Naive thymus-derived CD4-positive, alpha-beta T cell (primary cell): Measurements from ENCODE around the gene HRCT1. TPM values are rescaled to one million over a fixed set of nuclear protein-coding genes. Genes with fewer than 3 reads are reported as not detected.

ENCODE experiments used
- ATAC-seq: fragments of 150-1000 bp; cut with Tn5 transposase; 2 replicates; pipeline ENCODE4 v1.10.0; 2021; ENCODE audit warnings: mild to moderate bottlenecking, moderate library complexity
- CTCF ChIA-PET: fragments of 350-600 bp; sonication (Branson Sonifier 250); formaldehyde crosslinking; loops from one replicate; lab custom pipeline; 2021; ENCODE audit warnings: antibody characterized with exemption; lab: Charles Lee
- POLR2A ChIA-PET: fragments of 350-600 bp; sonication (Branson Sonifier 250); formaldehyde crosslinking; loops from one replicate; lab custom pipeline; 2021; ENCODE audit warnings: antibody characterized with exemption, inconsistent platforms; lab: Charles Lee
- DNase-seq, 9 donors: peaks; one replicate each; pipeline versions ENCODE4 v3.0.0 to v3.0.0-alpha.2; 2020 to 2022; ENCODE audit warnings: mixed read lengths in 1 of 9
- H3K27ac ChIP-seq: one replicate; pipeline ENCODE4 v1.7.0; 2013; ENCODE audit warnings: mild to moderate bottlenecking, low read depth, low read length, moderate library complexity
- H3K27me3 ChIP-seq, 2 donors: one replicate each; pipeline ENCODE4 v1.7.0; 2013; ENCODE audit warnings: low read length in 2 of 2, mild to moderate bottlenecking in 2 of 2, moderate library complexity in 2 of 2; ENCODE audit not compliant: control insufficient read depth in 2 of 2, insufficient read depth in 2 of 2
- H3K36me3 ChIP-seq, 3 experiments: 1 replicate in 2 of 3; 2 replicates in 1 of 3; pipeline ENCODE4 v1.7.0; 2013; ENCODE audit warnings: low read length in 3 of 3, mild to moderate bottlenecking in 3 of 3, moderate library complexity in 1 of 3; ENCODE audit not compliant: insufficient read depth in 3 of 3, control insufficient read depth in 2 of 3
- H3K4me1 ChIP-seq, 2 donors: one replicate each; pipeline ENCODE4 v1.7.0; 2013; ENCODE audit warnings: low read length in 2 of 2, mild to moderate bottlenecking in 2 of 2, moderate library complexity in 1 of 2; ENCODE audit not compliant: control insufficient read depth in 2 of 2, insufficient read depth in 2 of 2
- H3K4me3 ChIP-seq: 2 replicates; pipeline ENCODE4 v1.7.0; 2013; ENCODE audit warnings: mild to moderate bottlenecking, low read length
- H3K9me3 ChIP-seq, 3 experiments: 1 replicate in 2 of 3; 2 replicates in 1 of 3; pipeline ENCODE4 v1.7.0; 2013; ENCODE audit warnings: low read length in 3 of 3; ENCODE audit not compliant: control insufficient read depth in 2 of 3
- H3K27ac Mint-ChIP-seq, 9 donors: one replicate each; pipeline ENCODE4 v1.8.0; 2020 to 2022; ENCODE audit warnings: mixed read lengths in 9 of 9, mild to moderate bottlenecking in 8 of 9, moderate library complexity in 5 of 9, inconsistent platforms in 2 of 9
- H3K27me3 Mint-ChIP-seq, 5 donors: one replicate each; pipeline ENCODE4 v1.8.0; 2021 to 2022; ENCODE audit warnings: mixed read lengths in 5 of 5, mild to moderate bottlenecking in 1 of 5
- H3K36me3 Mint-ChIP-seq, 5 donors: one replicate each; pipeline ENCODE4 v1.8.0; 2020 to 2022; ENCODE audit warnings: mixed read lengths in 5 of 5, mild to moderate bottlenecking in 3 of 5, inconsistent platforms in 1 of 5
- H3K4me1 Mint-ChIP-seq, 7 donors: one replicate each; pipeline ENCODE4 v1.8.0; 2020 to 2022; ENCODE audit warnings: mixed read lengths in 7 of 7, mild to moderate bottlenecking in 3 of 7, inconsistent platforms in 1 of 7
- H3K4me3 Mint-ChIP-seq, 10 donors: one replicate each; pipeline ENCODE4 v1.8.0; 2020 to 2022; ENCODE audit warnings: mild to moderate bottlenecking in 10 of 10, mixed read lengths in 10 of 10, moderate library complexity in 6 of 10, inconsistent platforms in 2 of 10
- H3K9me3 Mint-ChIP-seq, 11 donors: one replicate each; pipeline ENCODE4 v1.8.0; 2020 to 2022; ENCODE audit warnings: mixed read lengths in 11 of 11, mild to moderate bottlenecking in 4 of 11, inconsistent platforms in 1 of 11, moderate library complexity in 1 of 11
- intact Hi-C, 2 donors: fragments of 100-400 bp; cut with micrococcal nuclease; formaldehyde crosslinking; loops; one replicate each; pipeline ENCODE4 v1.15.1; 2023
- polyA plus RNA-seq, 2 donors: library from polyadenylated mRNA; unstranded; fragments of 300-500 nt; fragmentation: Illumina TruSeq; gene quantifications; one replicate each; pipeline ENCODE4 v1.2.3, GENCODE V29; 2021
- total RNA-seq, 6 experiments: library from RNA in 5 of 6; stranded (reverse) in 5 of 6; gene quantifications; 1 replicate in 5 of 6; 2 replicates in 1 of 6; pipeline ENCODE4 v1.2.3 and lab custom pipeline; 2021 to 2026

Gene HRCT1
- total and polyA plus RNA-seq, 7 experiments from 2014 or later: not detected

GRCh38 chr9:35956651-35957050 is 50.6 kb downstream of the HRCT1 start:
- POLR2A ChIA-PET: no interaction called here
- H3K27me3 ChIP-seq: no peaks in the 10 kb centered on the region
- DNase-seq (no peak), ATAC-seq (no peak)
- intact Hi-C loops: loop anchor here in 1 of 2 donors (5.0 kb wide), 1 partner anchor 51 kb away; no protein-coding TSS in a partner anchor
- CTCF ChIA-PET: interaction anchor here (0.7 to 4.4 kb wide), 6 partner anchors 11 to 91 kb away, joined by 3 to 41 read pairs (median 4); no protein-coding TSS in a partner anchor
- Mint-ChIP-seq H3K36me3 (no peaks in the 10 kb centered on the region), H3K27me3 (peaks cover 0 to 27% (median 0%) of the 10 kb centered on the region in 5 donors), H3K4me1 (peaks cover 0 to 18% (median 8%) of the 10 kb centered on the region in 7 donors), H3K4me3 (no peak overlapping the region), H3K9me3 (no peaks in the 10 kb centered on the region), H3K27ac (no peak overlapping the region)
- no peaks in the 10 kb centered on the region for H3K4me1 ChIP-seq
- H3K36me3 ChIP-seq: no peaks in the 10 kb centered on the region
- no peaks in the 10 kb centered on the region for H3K9me3 ChIP-seq
- no peak overlapping the region for H3K4me3 ChIP-seq
- H3K27ac ChIP-seq: no peak overlapping the region

Other genes with a start within 250 kb of the HRCT1 start
- gene RMRP, start 248.2 kb upstream of the HRCT1 start, total RNA-seq: over 10,000 TPM in 1 of 5 experiments, 1,000 to 10,000 TPM in 4; 5,750 to 11,273 (median 9,225) TPM
- gene RMRP, start 248.2 kb upstream of the HRCT1 start, polyA plus RNA-seq: 10 to 100 TPM in 1 of 2 donors, not detected in 1; 49.2 TPM
- gene CCDC107, start 247.9 kb upstream of the HRCT1 start, total RNA-seq: 10 to 100 TPM; 12.0 to 37.4 (median 16.4) TPM
- gene CCDC107, start 247.9 kb upstream of the HRCT1 start, polyA plus RNA-seq: 10 to 100 TPM; 49.1 to 65.7 TPM
- 10 to 100 TPM in 1 of 5 experiments, 1 to 10 TPM in 1, under 1 TPM in 1, not detected in 2; 0.11 to 10.4 (median 1.0) TPM for gene ARHGEF39, start 241.0 kb upstream of the HRCT1 start, total RNA-seq
- under 1 TPM; 0.12 to 0.44 TPM for gene ARHGEF39, start 241.0 kb upstream of the HRCT1 start, polyA plus RNA-seq
- gene CA9, start 232.3 kb upstream of the HRCT1 start, total RNA-seq: under 1 TPM in 1 of 5 experiments, not detected in 4; 0.36 TPM
- gene CA9, start 232.3 kb upstream of the HRCT1 start, polyA plus RNA-seq: not detected
- 100 to 1,000 TPM in 2 of 5 experiments, 10 to 100 TPM in 3; 15.0 to 136 (median 47.6) TPM for gene TPM2, start 216.3 kb upstream of the HRCT1 start, total RNA-seq
- gene TPM2, start 216.3 kb upstream of the HRCT1 start, polyA plus RNA-seq: under 1 TPM in 1 of 2 donors, not detected in 1; 0.87 TPM
- gene TLN1, start 174.0 kb upstream of the HRCT1 start, total RNA-seq: 100 to 1,000 TPM; 191 to 369 (median 241) TPM
- 100 to 1,000 TPM in 1 of 2 donors, 10 to 100 TPM in 1; 33.8 to 112 TPM for gene TLN1, start 174.0 kb upstream of the HRCT1 start, polyA plus RNA-seq
- gene CREB3, start 173.5 kb upstream of the HRCT1 start, total RNA-seq: 10 to 100 TPM; 13.4 to 22.1 (median 20.9) TPM
- gene CREB3, start 173.5 kb upstream of the HRCT1 start, polyA plus RNA-seq: 10 to 100 TPM; 33.2 to 40.2 TPM
- gene GBA2, start 157.0 kb upstream of the HRCT1 start, total RNA-seq: 10 to 100 TPM; 22.7 to 55.4 (median 49.9) TPM
- gene GBA2, start 157.0 kb upstream of the HRCT1 start, polyA plus RNA-seq: 10 to 100 TPM; 18.0 to 24.3 TPM
- 10 to 100 TPM; 21.2 to 28.8 (median 23.3) TPM for gene RGP1, start 156.9 kb upstream of the HRCT1 start, total RNA-seq
- 1 to 10 TPM; 8.8 to 9.1 TPM for gene RGP1, start 156.9 kb upstream of the HRCT1 start, polyA plus RNA-seq
- under 1 TPM in 3 of 5 experiments, not detected in 2; 0.48 to 0.84 (median 0.61) TPM for gene MSMP, start 151.9 kb upstream of the HRCT1 start, total RNA-seq
- not detected for gene MSMP, start 151.9 kb upstream of the HRCT1 start, polyA plus RNA-seq
- 10 to 100 TPM in 3 of 5 experiments, 1 to 10 TPM in 2; 3.1 to 22.2 (median 11.2) TPM for gene NPR2, start 114.6 kb upstream of the HRCT1 start, total RNA-seq
- gene NPR2, start 114.6 kb upstream of the HRCT1 start, polyA plus RNA-seq: 1 to 10 TPM; 1.0 to 1.2 TPM
- gene SPAG8, start 93.9 kb upstream of the HRCT1 start, total RNA-seq: 1 to 10 TPM; 2.1 to 9.1 (median 3.2) TPM
- gene SPAG8, start 93.9 kb upstream of the HRCT1 start, polyA plus RNA-seq: 1 to 10 TPM; 1.2 to 1.9 TPM
- gene HINT2, start 91.2 kb upstream of the HRCT1 start, total RNA-seq: 10 to 100 TPM; 14.3 to 50.7 (median 22.2) TPM
- gene HINT2, start 91.2 kb upstream of the HRCT1 start, polyA plus RNA-seq: 10 to 100 TPM; 63.5 to 74.5 TPM
- under 1 TPM in 1 of 5 experiments, not detected in 4; 0.32 TPM for gene FAM221B, start 77.5 kb upstream of the HRCT1 start, total RNA-seq
- gene FAM221B, start 77.5 kb upstream of the HRCT1 start, polyA plus RNA-seq: not detected
- gene TMEM8B, start 77.0 kb upstream of the HRCT1 start, total RNA-seq: 10 to 100 TPM in 4 of 5 experiments, 1 to 10 TPM in 1; 3.9 to 11.6 (median 10.6) TPM
- gene TMEM8B, start 77.0 kb upstream of the HRCT1 start, polyA plus RNA-seq: 1 to 10 TPM; 3.0 to 3.5 TPM
- not detected for gene OR13J1, start 35.8 kb upstream of the HRCT1 start, total RNA-seq
- gene OR13J1, start 35.8 kb upstream of the HRCT1 start, polyA plus RNA-seq: not detected
- not detected for gene SPAAR, start 3.3 kb downstream of the HRCT1 start, total RNA-seq
- not detected for gene SPAAR, start 3.3 kb downstream of the HRCT1 start, polyA plus RNA-seq
- gene OR2S2, start 52.0 kb downstream of the HRCT1 start, total RNA-seq: not detected
- not detected for gene OR2S2, start 52.0 kb downstream of the HRCT1 start, polyA plus RNA-seq
- 10 to 100 TPM in 3 of 5 experiments, 1 to 10 TPM in 2; 7.4 to 16.7 (median 13.3) TPM for gene RECK, start 130.7 kb downstream of the HRCT1 start, total RNA-seq
- gene RECK, start 130.7 kb downstream of the HRCT1 start, polyA plus RNA-seq: 10 to 100 TPM; 23.7 to 26.2 TPM
- gene GLIPR2, start 230.5 kb downstream of the HRCT1 start, total RNA-seq: 10 to 100 TPM in 3 of 5 experiments, 1 to 10 TPM in 2; 7.7 to 74.7 (median 18.6) TPM
- gene GLIPR2, start 230.5 kb downstream of the HRCT1 start, polyA plus RNA-seq: 10 to 100 TPM; 38.8 to 68.6 TPM